ENCODE results near the gene ENPP1.

- TF ChIP-seq CTCF (IDR thresholded peaks at IDR 0.05): no peak
- TF ChIP-seq POLR2A (IDR thresholded peaks at IDR 0.05): no peak
These were observed 75.2 kb downstream of the ENPP1 start for GRCh38 chr6:131883016-131883415.

Measured in uterus (tissue), 2 donors.